Upper lobe of right lung (tissue), 1 donor: Measurements from ENCODE around the gene TMEM231. TPM values are rescaled to one million over a fixed set of nuclear protein-coding genes. Genes with fewer than 3 reads are reported as not detected.
"Not testable (repeated sequence)": the region's sequence is repeated elsewhere in the genome, so short reads cannot be mapped to it uniquely, and the experiment has no call there.

Source experiments
- ATAC-seq: fragments of 200-7000 bp; cut with Tn5 transposase; one replicate; pipeline ENCODE4 v1.9.1; 2020; ENCODE audit warnings: mild to moderate bottlenecking, moderate library complexity
- DNase-seq: peaks from one replicate; pipeline ENCODE4 v3.0.0-alpha.2; 2020
- H3K27ac ChIP-seq: fragments of 200-600 bp; one replicate; pipeline ENCODE4 v1.8.0; 2022
- H3K27me3 ChIP-seq: fragments of 200-600 bp; one replicate; pipeline ENCODE4 v1.8.0; 2022; ENCODE audit warnings: mild to moderate bottlenecking
- H3K36me3 ChIP-seq: fragments of 200-600 bp; one replicate; pipeline ENCODE4 v1.8.0; 2022
- H3K4me1 ChIP-seq: fragments of 200-600 bp; one replicate; pipeline ENCODE4 v1.8.0; 2022
- H3K4me3 ChIP-seq: fragments of 200-600 bp; one replicate; pipeline ENCODE4 v1.8.0; 2022; ENCODE audit warnings: mild to moderate bottlenecking
- H3K9me3 ChIP-seq: fragments of 200-600 bp; one replicate; pipeline ENCODE4 v1.8.0; 2022
- intact Hi-C: fragments of 100-400 bp; cut with DNase I; formaldehyde crosslinking; loops from one replicate; pipeline ENCODE4 v1.11.0; 2022
- total RNA-seq: library from RNA; stranded (reverse); fragmentation: NEBNext Ultra II Directional; extraction: Animal tissue kit (Norgen Biotek cat#: 25700); gene quantifications from one replicate; pipeline ENCODE4 v1.2.1, GENCODE V29; 2021
- TF ChIP-seq, protein P1 (sequence below): fragments of 200-600 bp; IDR thresholded peaks from one replicate; pipeline ENCODE4 v1.8.0; 2022; ENCODE audit warnings: antibody characterized with exemption
- donor health status: DM: no; HTN: yes; CAD: no; lungs with severe emphysema.

TMEM231 gene
- total RNA-seq, 1 donor from 2014 or later, result 4.5 TPM

DNA sequence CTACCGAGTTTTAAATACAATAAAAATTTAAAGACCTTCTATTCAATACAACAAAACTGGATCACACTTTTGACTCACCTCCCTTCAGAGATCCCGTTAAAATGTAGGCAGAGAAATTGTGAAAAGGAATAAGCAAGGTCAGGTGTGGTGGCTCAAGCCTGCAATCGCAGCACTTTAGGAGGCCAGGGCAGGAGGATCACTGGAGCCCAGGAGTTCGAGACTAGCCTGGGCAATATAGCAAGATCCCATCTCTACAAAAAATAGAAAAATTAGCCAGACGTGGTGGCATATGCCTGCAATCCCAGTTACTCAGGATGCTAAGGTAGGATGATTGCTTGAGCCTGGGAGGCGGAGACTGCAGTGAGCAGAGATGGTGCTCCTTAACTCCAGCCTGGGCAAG lies 36.9 kb downstream of the TMEM231 start:
- ATAC-seq (no peak), DNase-seq (peak; percentile 20)
- Histone ChIP-seq H3K27me3 (no peaks in the 10 kb centered on the region), H3K36me3 (no peaks in the 10 kb centered on the region), H3K9me3 (no peaks in the 10 kb centered on the region), H3K4me1 (no peaks in the 10 kb centered on the region), H3K4me3 (no peak overlapping the region), H3K27ac (no peak overlapping the region)
- intact Hi-C loops, result no loop called here
- TF ChIP-seq, protein P1, sequence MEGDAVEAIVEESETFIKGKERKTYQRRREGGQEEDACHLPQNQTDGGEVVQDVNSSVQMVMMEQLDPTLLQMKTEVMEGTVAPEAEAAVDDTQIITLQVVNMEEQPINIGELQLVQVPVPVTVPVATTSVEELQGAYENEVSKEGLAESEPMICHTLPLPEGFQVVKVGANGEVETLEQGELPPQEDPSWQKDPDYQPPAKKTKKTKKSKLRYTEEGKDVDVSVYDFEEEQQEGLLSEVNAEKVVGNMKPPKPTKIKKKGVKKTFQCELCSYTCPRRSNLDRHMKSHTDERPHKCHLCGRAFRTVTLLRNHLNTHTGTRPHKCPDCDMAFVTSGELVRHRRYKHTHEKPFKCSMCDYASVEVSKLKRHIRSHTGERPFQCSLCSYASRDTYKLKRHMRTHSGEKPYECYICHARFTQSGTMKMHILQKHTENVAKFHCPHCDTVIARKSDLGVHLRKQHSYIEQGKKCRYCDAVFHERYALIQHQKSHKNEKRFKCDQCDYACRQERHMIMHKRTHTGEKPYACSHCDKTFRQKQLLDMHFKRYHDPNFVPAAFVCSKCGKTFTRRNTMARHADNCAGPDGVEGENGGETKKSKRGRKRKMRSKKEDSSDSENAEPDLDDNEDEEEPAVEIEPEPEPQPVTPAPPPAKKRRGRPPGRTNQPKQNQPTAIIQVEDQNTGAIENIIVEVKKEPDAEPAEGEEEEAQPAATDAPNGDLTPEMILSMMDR, result no peak

DNA sequence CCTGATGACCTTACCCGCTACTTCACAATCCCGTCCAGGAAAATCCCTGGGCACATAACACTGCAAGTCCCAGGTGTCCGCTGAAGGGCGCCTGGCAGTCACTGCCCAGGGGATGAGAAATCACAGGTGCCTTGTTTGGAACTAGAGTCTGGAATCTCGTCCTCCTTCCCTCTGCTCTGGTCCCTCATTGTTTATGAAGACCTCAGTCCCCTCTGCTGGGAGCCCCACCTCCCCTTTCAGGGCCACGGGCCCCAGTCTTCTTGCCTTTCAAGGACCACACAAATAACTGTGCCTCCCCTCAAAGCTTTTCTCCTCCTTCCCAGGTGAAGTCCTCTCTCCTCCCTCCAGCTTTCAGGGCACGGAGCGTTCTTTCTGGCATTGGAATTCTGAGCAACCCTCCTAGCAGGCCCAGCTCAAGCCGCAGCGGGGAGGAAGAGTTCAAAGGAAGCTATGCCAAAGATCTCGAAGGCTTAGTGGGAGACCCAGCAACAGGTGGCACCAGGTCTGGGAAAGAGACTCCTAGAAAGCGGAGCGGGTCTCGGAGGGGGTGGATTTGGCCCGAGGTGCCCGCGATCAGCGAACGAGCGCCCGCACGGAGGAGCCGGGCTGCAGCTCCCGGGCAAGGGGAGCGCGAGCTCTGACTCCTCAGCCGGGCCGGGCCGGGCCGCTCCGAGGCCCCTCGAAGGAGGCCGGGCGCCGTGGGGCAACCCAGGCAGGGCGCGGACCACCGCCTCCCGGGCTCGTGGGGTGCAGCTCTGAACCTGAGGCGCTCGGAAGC lies 39.7 kb downstream of the TMEM231 start:
- H3K36me3 ChIP-seq, H3K4me1 ChIP-seq, intact Hi-C loops, H3K27me3 ChIP-seq, DNase-seq, H3K9me3 ChIP-seq: not testable (repeated sequence)
- peak; percentile 46 for ATAC-seq
- Histone ChIP-seq H3K27ac (peak overlapping the region; percentile 96), H3K4me3 (peak overlapping the region; percentile 98)

DNA sequence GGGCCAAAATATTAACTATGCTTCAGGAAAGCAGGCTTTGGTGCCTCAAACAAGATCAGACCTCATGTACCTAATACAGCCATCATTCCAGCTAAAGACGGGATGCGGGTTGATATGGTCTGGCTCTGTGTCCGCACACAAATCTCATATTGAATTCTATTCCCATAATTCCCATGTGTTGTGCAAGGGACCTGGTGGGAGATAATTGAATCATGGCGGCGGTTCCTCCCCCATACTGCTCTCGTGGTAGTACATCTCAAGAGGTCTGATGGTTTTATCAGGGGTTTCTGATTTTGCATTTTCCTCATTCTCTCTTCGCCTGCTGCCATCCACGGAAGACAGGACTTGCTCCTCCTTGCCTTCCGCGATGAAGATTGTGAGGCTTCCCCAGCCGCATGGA lies 41.8 kb downstream of the TMEM231 start:
- DNase-seq, result peak; percentile 3
- TF ChIP-seq, protein P1, result no peak
- no peaks in the 10 kb centered on the region for H3K9me3 ChIP-seq
- no peaks in the 10 kb centered on the region for H3K27me3 ChIP-seq
- H3K4me3 ChIP-seq, result no peak overlapping the region
- intact Hi-C loops, result no loop called here
- H3K4me1 ChIP-seq, result no peaks in the 10 kb centered on the region
- no peak overlapping the region for H3K27ac ChIP-seq
- no peak for ATAC-seq
- H3K36me3 ChIP-seq, result no peaks in the 10 kb centered on the region

DNA sequence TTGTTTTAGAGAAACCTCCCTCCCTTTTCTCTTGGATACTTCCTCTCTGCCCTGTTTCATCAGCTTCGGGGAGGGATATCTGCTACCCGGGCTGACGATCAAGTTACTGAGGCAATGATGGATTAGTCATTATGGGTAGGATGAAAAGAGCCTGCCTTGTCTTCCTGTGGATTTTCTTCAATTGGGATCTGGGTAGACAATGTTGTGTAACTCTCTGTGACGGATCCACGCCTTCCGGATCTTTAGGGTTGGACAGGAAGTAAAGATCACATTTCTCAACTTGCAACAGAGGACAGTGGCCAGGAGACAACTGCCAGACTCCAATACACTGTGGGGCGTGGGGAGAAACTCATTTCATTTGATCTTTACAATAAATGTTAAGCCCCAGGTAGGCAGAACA lies 49.5 kb downstream of the TMEM231 start:
- intact Hi-C loops, result no loop called here
- Histone ChIP-seq H3K27me3 (no peaks in the 10 kb centered on the region), H3K27ac (no peak overlapping the region), H3K9me3 (no peaks in the 10 kb centered on the region), H3K4me1 (no peaks in the 10 kb centered on the region), H3K4me3 (no peak overlapping the region), H3K36me3 (no peaks in the 10 kb centered on the region)
- ATAC-seq (peak; percentile 87), DNase-seq (no peak)
- TF ChIP-seq, protein P1, result no peak

DNA sequence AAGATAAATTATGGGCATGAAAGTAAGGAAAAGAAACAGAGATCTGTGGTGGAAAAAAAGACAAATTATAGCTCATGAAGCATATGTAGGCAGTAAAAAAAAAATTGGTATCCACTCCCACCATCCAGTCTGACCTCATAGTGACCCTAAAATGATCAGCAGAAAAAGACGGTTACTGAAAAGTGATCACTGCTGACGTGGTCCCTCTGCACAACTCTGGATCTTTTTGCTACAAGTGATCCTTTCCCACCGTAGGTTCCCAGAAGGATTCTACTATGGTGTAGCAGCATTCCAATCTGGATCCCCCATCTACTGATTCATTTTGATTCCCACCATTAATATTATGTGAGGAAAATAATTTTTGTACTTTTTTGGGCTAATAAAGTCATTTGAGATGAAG lies 49.9 kb downstream of the TMEM231 start:
- DNase-seq (no peak), ATAC-seq (no peak)
- Histone ChIP-seq H3K4me3 (no peak overlapping the region), H3K27me3 (no peaks in the 10 kb centered on the region), H3K27ac (no peak overlapping the region), H3K4me1 (no peaks in the 10 kb centered on the region), H3K36me3 (no peaks in the 10 kb centered on the region), H3K9me3 (no peaks in the 10 kb centered on the region)
- TF ChIP-seq, protein P1, result no peak
- intact Hi-C loops, result no loop called here

DNA sequence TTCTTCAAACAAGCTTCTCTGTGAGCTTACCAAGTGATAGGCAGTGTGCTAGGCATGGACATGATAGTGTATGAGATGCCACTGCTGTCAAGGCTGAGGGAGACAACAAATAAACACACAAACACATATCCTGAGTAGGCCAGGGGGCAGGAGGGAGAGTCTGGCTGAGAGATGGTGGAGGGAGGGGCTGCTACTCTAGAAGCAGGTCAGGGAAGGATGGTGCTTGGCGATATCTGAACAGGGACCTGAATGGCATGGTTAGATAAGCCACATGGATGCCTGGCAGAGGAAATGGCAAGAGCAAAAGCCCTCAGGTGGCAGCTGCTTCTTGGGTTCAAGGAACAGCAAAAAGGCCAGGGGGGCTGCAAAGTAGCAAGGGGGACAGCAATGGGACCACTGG lies 52.3 kb downstream of the TMEM231 start:
- H3K27me3 ChIP-seq, result no peaks in the 10 kb centered on the region
- DNase-seq (no peak), ATAC-seq (no peak)
- H3K9me3 ChIP-seq, result no peaks in the 10 kb centered on the region
- TF ChIP-seq, protein P1, result no peak
- H3K4me3 ChIP-seq, result no peak overlapping the region
- H3K36me3 ChIP-seq, result no peaks in the 10 kb centered on the region
- intact Hi-C loops, result no loop called here
- no peak overlapping the region for H3K27ac ChIP-seq
- H3K4me1 ChIP-seq, result no peaks in the 10 kb centered on the region
